ENCODE data around the gene TGFBR3L. TPM values are rescaled to one million over a fixed set of nuclear protein-coding genes. Genes with fewer than 3 reads are reported as not detected.

The TGFBR3L gene
- total and polyA plus RNA-seq, 2 experiments from 2014 or later: 1.7 to 7.0 TPM

DNA sequence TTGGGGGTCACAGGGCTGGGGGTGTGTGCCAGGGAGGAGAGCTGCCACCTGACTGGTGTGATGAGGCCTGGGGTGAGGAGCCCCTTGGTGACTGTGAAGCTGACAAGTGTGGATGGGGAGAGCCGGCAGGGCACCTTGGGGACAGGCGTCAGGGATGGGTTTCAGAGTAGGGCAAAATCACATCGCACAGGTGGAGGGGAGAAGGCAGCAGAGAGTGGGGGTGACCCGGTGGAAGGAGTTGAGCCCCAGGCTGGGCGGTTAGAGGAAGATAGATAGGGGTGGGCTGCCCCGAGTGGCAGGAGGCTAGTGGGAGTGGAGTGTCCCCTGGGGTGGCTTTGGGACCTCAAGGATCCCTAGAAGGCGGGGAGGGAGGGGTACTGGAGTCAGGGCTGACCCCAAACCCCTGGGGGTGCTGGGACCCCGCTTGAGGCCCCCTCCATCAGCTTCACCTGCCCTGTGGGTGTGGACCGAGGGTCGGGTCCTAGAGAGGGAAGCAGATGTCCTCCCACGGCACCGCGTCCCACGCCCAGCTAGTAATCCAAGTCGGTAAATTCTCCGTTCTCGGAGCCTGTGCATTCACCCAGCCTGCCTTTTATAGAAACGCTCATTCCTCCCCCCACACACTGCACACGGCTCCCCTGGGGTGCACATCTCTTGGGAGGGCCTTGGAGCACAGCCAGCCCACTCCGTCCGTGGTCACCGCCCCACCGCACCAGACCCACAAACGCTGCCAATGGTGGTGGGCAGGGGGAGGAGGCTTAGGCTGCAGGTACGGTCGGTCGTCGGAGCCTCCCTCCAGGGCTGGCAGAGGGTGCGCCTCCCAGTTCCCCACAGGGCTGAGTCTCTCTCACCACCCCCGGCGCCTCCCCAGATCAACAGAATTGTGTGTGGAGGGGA, 8.9 kb downstream of the TGFBR3L start:
- Histone ChIP-seq H3F3A (replicated peaks; ENCODE audit: low read depth) (peaks cover 31% of the 10 kb centered on the region), H2AFZ (no peak overlapping the region), H3K4me1 (ENCODE audit: insufficient read depth) (peaks cover 4% of the 10 kb centered on the region; the same call in 1 of the 2 replicates), H3K27ac (ENCODE audit: low read depth) (no peak overlapping the region), H3K36me3 (ENCODE audit: insufficient read depth) (no peaks in the 10 kb centered on the region), H3K27me3 (ENCODE audit: insufficient read depth) (peaks cover 8% of the 10 kb centered on the region), H4K20me1 (replicated peaks; ENCODE audit: insufficient read depth) (peaks cover 9% of the 10 kb centered on the region; the same call in 1 of the 2 replicates), H3K4me2 (no peak overlapping the region), H3K9me2 (ENCODE audit: insufficient read depth) (no peaks in the 10 kb centered on the region), H3K4me3 (no peak overlapping the region), H3K79me2 (replicated peaks; ENCODE audit: insufficient read depth) (no peaks in the 10 kb centered on the region)
- ATAC-seq (no peak), DNase-seq (ENCODE audit: low spot score) (no peak)
- Mint-ChIP-seq H3K27me3 (ENCODE audit: insufficient read depth, low read depth, poor library complexity) (peaks cover 26% of the 10 kb centered on the region), H3K36me3 (ENCODE audit: low read depth) (peaks cover 20% of the 10 kb centered on the region; the same call in 2 of the 3 replicates), H3K4me1 (peaks cover 13% of the 10 kb centered on the region), H3K9me3 (no peaks in the 10 kb centered on the region), H3K4me3 (peak overlapping the region; percentile 19; the same call in 1 of the 3 replicates), H3K27ac (no peak overlapping the region)
- TF ChIP-seq REST (IDR thresholded peaks at IDR 0.05; ENCODE audit: unreplicated experiment): no peak

GRCh38 chr19:7924241-7924640, 9.6 kb downstream of the TGFBR3L start:
- Histone ChIP-seq H3K79me2 (replicated peaks; ENCODE audit: insufficient read depth) (no peaks in the 10 kb centered on the region), H3K36me3 (ENCODE audit: insufficient read depth) (no peaks in the 10 kb centered on the region), H3K4me1 (ENCODE audit: insufficient read depth) (peaks cover 4% of the 10 kb centered on the region; the same call in 1 of the 2 replicates), H3K27ac (ENCODE audit: low read depth) (no peak overlapping the region), H3K4me3 (no peak overlapping the region; the same call in 1 of the 2 replicates), H3K27me3 (ENCODE audit: insufficient read depth) (peaks cover under 1% of the 10 kb centered on the region; the same call in 1 of the 2 replicates), H3K9me2 (ENCODE audit: insufficient read depth) (no peaks in the 10 kb centered on the region), H3K4me2 (peak overlapping the region; percentile 76; the same call in 1 of the 2 replicates), H2AFZ (no peak overlapping the region), H4K20me1 (replicated peaks; ENCODE audit: insufficient read depth) (peaks cover 9% of the 10 kb centered on the region; the same call in 1 of the 2 replicates), H3F3A (replicated peaks; ENCODE audit: low read depth) (peaks cover 32% of the 10 kb centered on the region)
- no peaks in the 10 kb centered on the region for H3K9me3 Mint-ChIP-seq
- no peak for ATAC-seq
- TF ChIP-seq JUNB (IDR thresholded peaks at IDR 0.05; ENCODE audit: unreplicated experiment): no peak
- TF ChIP-seq, protein P1, sequence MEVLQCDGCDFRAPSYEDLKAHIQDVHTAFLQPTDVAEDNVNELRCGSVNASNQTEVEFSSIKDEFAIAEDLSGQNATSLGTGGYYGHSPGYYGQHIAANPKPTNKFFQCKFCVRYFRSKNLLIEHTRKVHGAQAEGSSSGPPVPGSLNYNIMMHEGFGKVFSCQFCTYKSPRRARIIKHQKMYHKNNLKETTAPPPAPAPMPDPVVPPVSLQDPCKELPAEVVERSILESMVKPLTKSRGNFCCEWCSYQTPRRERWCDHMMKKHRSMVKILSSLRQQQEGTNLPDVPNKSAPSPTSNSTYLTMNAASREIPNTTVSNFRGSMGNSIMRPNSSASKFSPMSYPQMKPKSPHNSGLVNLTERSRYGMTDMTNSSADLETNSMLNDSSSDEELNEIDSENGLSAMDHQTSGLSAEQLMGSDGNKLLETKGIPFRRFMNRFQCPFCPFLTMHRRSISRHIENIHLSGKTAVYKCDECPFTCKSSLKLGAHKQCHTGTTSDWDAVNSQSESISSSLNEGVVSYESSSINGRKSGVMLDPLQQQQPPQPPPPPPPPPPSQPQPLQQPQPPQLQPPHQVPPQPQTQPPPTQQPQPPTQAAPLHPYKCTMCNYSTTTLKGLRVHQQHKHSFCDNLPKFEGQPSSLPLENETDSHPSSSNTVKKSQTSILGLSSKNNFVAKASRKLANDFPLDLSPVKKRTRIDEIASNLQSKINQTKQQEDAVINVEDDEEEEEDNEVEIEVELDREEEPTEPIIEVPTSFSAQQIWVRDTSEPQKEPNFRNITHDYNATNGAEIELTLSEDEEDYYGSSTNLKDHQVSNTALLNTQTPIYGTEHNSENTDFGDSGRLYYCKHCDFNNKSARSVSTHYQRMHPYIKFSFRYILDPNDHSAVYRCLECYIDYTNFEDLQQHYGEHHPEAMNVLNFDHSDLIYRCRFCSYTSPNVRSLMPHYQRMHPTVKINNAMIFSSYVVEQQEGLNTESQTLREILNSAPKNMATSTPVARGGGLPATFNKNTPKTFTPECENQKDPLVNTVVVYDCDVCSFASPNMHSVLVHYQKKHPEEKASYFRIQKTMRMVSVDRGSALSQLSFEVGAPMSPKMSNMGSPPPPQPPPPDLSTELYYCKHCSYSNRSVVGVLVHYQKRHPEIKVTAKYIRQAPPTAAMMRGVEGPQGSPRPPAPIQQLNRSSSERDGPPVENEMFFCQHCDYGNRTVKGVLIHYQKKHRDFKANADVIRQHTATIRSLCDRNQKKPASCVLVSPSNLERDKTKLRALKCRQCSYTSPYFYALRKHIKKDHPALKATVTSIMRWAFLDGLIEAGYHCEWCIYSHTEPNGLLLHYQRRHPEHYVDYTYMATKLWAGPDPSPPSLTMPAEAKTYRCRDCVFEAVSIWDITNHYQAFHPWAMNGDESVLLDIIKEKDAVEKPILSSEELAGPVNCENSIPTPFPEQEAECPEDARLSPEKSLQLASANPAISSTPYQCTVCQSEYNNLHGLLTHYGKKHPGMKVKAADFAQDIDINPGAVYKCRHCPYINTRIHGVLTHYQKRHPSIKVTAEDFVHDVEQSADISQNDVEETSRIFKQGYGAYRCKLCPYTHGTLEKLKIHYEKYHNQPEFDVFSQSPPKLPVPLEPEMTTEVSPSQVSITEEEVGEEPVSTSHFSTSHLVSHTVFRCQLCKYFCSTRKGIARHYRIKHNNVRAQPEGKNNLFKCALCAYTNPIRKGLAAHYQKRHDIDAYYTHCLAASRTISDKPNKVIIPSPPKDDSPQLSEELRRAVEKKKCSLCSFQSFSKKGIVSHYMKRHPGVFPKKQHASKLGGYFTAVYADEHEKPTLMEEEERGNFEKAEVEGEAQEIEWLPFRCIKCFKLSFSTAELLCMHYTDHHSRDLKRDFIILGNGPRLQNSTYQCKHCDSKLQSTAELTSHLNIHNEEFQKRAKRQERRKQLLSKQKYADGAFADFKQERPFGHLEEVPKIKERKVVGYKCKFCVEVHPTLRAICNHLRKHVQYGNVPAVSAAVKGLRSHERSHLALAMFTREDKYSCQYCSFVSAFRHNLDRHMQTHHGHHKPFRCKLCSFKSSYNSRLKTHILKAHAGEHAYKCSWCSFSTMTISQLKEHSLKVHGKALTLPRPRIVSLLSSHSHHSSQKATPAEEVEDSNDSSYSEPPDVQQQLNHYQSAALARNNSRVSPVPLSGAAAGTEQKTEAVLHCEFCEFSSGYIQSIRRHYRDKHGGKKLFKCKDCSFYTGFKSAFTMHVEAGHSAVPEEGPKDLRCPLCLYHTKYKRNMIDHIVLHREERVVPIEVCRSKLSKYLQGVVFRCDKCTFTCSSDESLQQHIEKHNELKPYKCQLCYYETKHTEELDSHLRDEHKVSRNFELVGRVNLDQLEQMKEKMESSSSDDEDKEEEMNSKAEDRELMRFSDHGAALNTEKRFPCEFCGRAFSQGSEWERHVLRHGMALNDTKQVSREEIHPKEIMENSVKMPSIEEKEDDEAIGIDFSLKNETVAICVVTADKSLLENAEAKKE (CRISPR knock-in tag; IDR thresholded peaks at IDR 0.05): no peak
- no peak for TF ChIP-seq EZH2 (IDR thresholded peaks at IDR 0.05; ENCODE audit: low read depth, unreplicated experiment)
- TF ChIP-seq, protein P2, sequence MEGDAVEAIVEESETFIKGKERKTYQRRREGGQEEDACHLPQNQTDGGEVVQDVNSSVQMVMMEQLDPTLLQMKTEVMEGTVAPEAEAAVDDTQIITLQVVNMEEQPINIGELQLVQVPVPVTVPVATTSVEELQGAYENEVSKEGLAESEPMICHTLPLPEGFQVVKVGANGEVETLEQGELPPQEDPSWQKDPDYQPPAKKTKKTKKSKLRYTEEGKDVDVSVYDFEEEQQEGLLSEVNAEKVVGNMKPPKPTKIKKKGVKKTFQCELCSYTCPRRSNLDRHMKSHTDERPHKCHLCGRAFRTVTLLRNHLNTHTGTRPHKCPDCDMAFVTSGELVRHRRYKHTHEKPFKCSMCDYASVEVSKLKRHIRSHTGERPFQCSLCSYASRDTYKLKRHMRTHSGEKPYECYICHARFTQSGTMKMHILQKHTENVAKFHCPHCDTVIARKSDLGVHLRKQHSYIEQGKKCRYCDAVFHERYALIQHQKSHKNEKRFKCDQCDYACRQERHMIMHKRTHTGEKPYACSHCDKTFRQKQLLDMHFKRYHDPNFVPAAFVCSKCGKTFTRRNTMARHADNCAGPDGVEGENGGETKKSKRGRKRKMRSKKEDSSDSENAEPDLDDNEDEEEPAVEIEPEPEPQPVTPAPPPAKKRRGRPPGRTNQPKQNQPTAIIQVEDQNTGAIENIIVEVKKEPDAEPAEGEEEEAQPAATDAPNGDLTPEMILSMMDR (conservative IDR thresholded peaks at IDR 0.05; ENCODE audit: low read depth in 2 of 2): no peak
- peaks cover 25% of the 10 kb centered on the region for H3K27me3 Mint-ChIP-seq (ENCODE audit: insufficient read depth, low read depth, poor library complexity)
- peaks cover 13% of the 10 kb centered on the region for H3K4me1 Mint-ChIP-seq
- no peak overlapping the region for H3K27ac Mint-ChIP-seq
- no peak for DNase-seq (ENCODE audit: low spot score)
- H3K4me3 Mint-ChIP-seq: peak overlapping the region; percentile 56
- H3K36me3 Mint-ChIP-seq (ENCODE audit: low read depth): peaks cover 24% of the 10 kb centered on the region

Measured in GM23338 (cell line).